Duodenal mucosa (tissue), 2 donors: ENCODE results near the gene KRTAP3-1.

ENCODE experiments used
- H3K27ac ChIP-seq: one replicate; pipeline ENCODE4 v1.7.0; 2013; ENCODE audit warnings: low read depth, low read length
- H3K27me3 ChIP-seq, 2 donors: one replicate each; pipeline ENCODE4 v1.7.0; 2013; ENCODE audit warnings: low read length in 2 of 2, control low read depth in 1 of 2; ENCODE audit not compliant: insufficient read depth in 2 of 2, control insufficient read depth in 1 of 2
- H3K36me3 ChIP-seq, 2 donors: one replicate each; pipeline ENCODE4 v1.7.0; 2013; ENCODE audit warnings: low read length in 2 of 2, control low read depth in 1 of 2; ENCODE audit not compliant: insufficient read depth in 2 of 2, control insufficient read depth in 1 of 2
- H3K4me1 ChIP-seq, 2 donors: one replicate each; pipeline ENCODE4 v1.7.0; 2013; ENCODE audit warnings: low read length in 2 of 2, control low read depth in 1 of 2; ENCODE audit not compliant: insufficient read depth in 2 of 2, control insufficient read depth in 1 of 2
- H3K4me3 ChIP-seq, 2 donors: one replicate each; pipeline ENCODE4 v1.7.0; 2013; ENCODE audit warnings: low read length in 2 of 2, low read depth in 1 of 2
- H3K9ac ChIP-seq, 2 donors: one replicate each; pipeline ENCODE4 v1.7.0; 2013; ENCODE audit warnings: low read length in 2 of 2, low read depth in 1 of 2
- H3K9me3 ChIP-seq, 2 donors: one replicate each; pipeline ENCODE4 v1.7.0; 2013; ENCODE audit warnings: low read length in 2 of 2, control low read depth in 1 of 2; ENCODE audit not compliant: control insufficient read depth in 1 of 2

KRTAP3-1 gene

GRCh38 chr17:40961591-40961990, 47.3 kb downstream of the KRTAP3-1 start:
- H3K9me3 ChIP-seq, result no peaks in the 10 kb centered on the region
- no peak overlapping the region for H3K27ac ChIP-seq
- peaks cover 0 to 3% of the 10 kb centered on the region in 2 donors for H3K4me1 ChIP-seq
- no peak overlapping the region for H3K4me3 ChIP-seq
- H3K27me3 ChIP-seq, result no peaks in the 10 kb centered on the region
- no peak overlapping the region for H3K9ac ChIP-seq
- H3K36me3 ChIP-seq, result no peaks in the 10 kb centered on the region

GRCh38 chr17:40960144-40960543, 48.8 kb downstream of the KRTAP3-1 start:
- H3K4me3 ChIP-seq, result no peak overlapping the region
- H3K36me3 ChIP-seq, result no peaks in the 10 kb centered on the region
- no peaks in the 10 kb centered on the region for H3K9me3 ChIP-seq
- H3K9ac ChIP-seq, result no peak overlapping the region
- no peaks in the 10 kb centered on the region for H3K27me3 ChIP-seq
- H3K27ac ChIP-seq, result no peak overlapping the region
- peaks cover 0 to 5% of the 10 kb centered on the region in 2 donors for H3K4me1 ChIP-seq
